GM12875 (cell line): ENCODE data around the gene DHDH.
"Not testable (repeated sequence)": the region's sequence is repeated elsewhere in the genome, so short reads cannot be mapped to it uniquely, and the experiment has no call there.

Source experiments
- H3K4me3 ChIP-seq: one replicate; pipeline ENCODE4 v1.5.1; 2011; ENCODE audit warnings: low read depth, low read length, control low read depth
- TF ChIP-seq, protein P1 (sequence below): IDR thresholded peaks from 2 replicates; pipeline ENCODE4 v1.5.1; 2011; ENCODE audit warnings: low read depth, mild to moderate bottlenecking, control low read depth, inconsistent platforms, low read length, moderate library complexity, borderline replicate concordance; ENCODE audit not compliant: insufficient read depth

Gene DHDH

DNA sequence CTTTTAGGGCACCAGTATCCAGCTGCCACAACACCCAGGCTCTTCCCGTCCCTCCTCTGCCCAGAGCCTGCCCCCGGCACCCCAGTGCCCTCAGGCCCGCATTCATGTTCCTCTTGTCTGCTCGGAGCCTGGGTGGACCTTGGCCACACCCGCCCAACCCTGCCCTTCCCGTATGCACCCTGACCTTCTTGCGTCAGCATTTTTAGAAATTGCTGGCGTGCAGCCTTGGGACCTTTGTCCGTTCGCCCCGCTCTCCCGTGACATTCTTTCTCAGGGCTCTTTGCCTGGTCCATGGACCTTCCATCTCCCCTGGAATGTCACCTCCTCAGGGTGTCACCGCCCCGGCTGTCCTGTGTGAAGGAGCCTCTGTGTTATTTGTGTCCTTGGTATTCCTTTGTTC, 25.8 kb upstream of the DHDH start:
- TF ChIP-seq, protein P1, sequence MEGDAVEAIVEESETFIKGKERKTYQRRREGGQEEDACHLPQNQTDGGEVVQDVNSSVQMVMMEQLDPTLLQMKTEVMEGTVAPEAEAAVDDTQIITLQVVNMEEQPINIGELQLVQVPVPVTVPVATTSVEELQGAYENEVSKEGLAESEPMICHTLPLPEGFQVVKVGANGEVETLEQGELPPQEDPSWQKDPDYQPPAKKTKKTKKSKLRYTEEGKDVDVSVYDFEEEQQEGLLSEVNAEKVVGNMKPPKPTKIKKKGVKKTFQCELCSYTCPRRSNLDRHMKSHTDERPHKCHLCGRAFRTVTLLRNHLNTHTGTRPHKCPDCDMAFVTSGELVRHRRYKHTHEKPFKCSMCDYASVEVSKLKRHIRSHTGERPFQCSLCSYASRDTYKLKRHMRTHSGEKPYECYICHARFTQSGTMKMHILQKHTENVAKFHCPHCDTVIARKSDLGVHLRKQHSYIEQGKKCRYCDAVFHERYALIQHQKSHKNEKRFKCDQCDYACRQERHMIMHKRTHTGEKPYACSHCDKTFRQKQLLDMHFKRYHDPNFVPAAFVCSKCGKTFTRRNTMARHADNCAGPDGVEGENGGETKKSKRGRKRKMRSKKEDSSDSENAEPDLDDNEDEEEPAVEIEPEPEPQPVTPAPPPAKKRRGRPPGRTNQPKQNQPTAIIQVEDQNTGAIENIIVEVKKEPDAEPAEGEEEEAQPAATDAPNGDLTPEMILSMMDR: no peak
- H3K4me3 ChIP-seq: no peak overlapping the region

DNA sequence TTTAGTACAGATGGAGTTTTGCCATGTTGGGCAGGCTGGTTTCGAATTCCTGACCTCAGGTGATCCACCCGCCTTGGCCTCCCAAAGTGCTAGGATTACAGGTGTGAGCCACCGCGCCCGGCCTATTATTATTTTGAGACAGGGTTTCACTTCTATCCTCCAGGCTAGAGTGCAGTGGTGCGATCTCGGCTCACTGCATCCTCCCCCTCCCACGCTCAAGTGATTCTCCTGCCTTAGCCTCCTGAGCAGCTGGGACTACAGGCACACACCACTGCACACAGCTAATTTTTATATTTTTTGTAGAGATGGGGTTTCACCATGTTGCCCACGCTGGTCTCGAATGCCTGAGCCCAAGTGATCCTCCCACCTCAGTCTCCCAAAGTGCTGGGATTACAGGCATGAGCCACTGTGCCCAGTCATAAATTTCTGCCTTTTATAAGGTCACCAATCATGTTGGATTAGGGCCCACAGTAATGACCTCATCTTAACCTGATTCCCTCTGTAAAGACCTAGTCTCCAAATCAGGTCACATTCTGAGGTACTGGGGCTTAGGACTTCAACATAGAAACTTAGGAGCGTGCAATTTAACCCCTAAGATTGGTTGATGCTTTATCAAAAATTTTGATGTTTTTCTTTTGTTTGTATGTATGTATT, 23.9 kb upstream of the DHDH start:
- H3K4me3 ChIP-seq: not testable (repeated sequence)

DNA sequence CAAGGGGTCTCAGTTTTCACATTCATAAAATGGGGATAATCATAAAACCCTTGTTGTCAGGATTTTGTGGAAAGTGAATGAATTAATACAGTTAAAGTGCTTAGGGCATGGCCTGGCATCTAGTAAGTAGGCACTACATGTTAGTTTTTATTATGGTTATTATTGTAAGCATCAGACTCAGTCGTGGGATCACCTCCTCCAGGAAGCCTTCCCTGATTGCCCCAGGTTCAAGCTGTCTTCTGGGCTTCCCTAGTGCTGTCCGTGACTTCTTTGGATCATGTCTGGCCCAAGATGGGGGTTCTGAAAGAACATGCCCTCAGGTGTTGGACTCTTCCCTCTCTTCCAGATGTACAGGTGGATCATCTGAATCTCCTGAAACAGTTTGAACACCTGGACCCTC, 22.7 kb upstream of the DHDH start:
- no peak overlapping the region for H3K4me3 ChIP-seq
- TF ChIP-seq, protein P1: no peak

DNA sequence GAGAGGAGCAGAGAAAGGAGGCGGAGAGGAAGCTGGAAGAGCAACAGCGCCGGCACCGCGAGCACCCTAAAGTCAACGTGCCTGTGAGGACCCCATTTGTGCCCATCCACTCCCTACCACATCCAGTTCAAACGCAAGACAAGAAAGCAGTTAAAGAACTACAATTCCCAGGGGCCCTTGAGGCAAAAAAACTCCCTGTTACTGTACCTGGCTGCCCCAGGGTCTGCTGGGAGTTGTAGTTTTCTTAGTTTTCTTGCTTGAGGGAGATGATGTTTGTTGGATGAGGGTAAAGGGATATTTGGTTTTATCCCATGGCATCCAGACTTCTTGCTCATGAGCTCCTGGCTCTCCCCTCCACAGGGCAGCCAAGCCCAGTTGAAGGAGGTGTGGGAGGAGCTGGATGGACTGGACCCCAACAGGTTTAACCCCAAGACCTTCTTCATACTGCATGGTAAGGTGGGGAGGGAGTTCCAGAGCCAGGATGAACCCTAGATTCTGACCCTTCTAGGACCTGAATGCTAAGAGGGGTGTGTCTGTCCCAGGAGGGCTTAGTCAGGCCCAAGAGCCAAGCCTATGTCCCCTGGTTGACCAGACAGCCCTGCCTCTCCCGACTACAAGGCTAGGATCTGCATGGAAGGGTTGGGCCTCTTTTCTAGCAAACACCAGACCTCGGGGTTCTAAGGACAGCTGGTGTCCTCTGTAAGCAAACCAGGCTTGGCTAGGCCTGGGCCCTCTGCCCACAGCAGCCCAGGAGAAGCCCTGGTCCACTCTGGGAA, 20.2 kb upstream of the DHDH start:
- no peak overlapping the region for H3K4me3 ChIP-seq
- TF ChIP-seq, protein P1: no peak

DNA sequence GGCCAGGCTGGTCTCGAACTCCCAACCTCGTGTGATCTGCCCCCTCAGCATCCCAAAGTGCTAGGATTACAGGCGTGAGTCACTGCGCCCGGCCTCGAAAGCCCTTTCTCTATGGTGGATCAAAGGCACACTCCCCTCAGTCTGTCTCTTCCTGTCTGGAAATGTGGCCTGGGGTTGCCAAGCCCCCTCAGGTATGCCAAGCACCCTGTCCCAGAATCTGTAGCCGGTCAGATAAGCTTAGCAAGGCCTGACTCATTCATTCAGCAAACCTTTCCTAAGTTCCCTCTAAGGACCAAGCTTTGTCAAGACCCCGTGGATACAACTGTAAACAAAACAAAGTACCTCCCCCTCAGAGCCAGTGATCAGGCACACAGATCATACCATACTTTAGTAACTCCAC, 19.3 kb upstream of the DHDH start:
- TF ChIP-seq, protein P1: no peak
- no peak overlapping the region for H3K4me3 ChIP-seq

DNA sequence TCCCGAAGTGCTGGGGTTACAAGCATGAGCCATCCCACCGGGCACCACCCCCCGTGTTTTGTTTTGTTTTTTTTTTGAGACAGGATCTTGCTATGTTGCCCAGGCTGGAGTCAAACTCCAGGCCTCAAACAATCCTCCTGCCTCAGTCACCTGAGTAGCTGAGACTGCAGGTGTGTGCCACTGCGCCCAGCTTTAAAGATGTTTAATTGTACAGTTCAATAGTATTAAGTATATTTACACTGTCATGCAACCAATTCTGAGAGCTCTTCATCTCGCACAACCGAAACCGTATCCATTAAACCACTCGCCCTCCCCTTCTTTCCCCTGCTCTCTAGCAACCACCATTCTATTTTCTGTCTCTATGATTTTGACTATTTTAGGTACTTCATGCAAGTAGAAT, 17.7 kb upstream of the DHDH start:
- no peak overlapping the region for H3K4me3 ChIP-seq
- TF ChIP-seq, protein P1: no peak

DNA sequence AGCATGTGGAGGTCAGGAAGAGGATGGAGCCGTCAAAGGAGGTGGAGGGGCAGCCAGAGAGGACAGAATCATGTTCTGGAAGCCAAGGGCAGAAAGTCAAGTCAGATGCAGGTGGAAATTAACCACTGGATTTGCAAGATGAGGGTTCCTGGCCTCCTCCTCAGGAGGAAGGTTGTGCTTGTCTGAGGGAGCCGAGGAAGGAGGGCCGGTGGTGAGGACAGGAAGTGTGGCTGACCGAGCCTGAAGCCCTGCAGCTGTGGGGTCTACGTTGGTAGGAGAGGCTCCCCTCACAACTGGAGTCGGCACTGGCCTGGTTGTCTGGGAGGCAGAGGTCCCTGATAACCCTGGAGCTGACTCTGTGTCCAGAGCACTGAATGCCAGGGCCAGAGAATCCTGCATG, 15.4 kb upstream of the DHDH start:
- no peak overlapping the region for H3K4me3 ChIP-seq
- TF ChIP-seq, protein P1: no peak
